ENCODE measurements around the gene SNX9.

- no peak for TF ChIP-seq CTCF (tag by site-specific recombination; IDR thresholded peaks at IDR 0.05)
- TF ChIP-seq ZNF324 (tag by site-specific recombination; IDR thresholded peaks at IDR 0.05) = no peak
- no peak for TF ChIP-seq SETDB1 (IDR thresholded peaks at IDR 0.05; ENCODE audit: insufficient read length, low read length)
- no peak for TF ChIP-seq ZNF513 (tag by site-specific recombination; IDR thresholded peaks at IDR 0.05)
- TF ChIP-seq ZNF157 (tag by site-specific recombination; IDR thresholded peaks at IDR 0.05) = no peak
- no peak for TF ChIP-seq ZNF121 (tag by site-specific recombination; IDR thresholded peaks at IDR 0.05)
- no peak for TF ChIP-seq ZNF214 (tag by site-specific recombination; IDR thresholded peaks at IDR 0.05; ENCODE audit: borderline replicate concordance)
- no peak for TF ChIP-seq ZNF274 (IDR thresholded peaks at IDR 0.05; ENCODE audit: low read length)
- no peak for TF ChIP-seq ZNF274 (tag by site-specific recombination; IDR thresholded peaks at IDR 0.05; ENCODE audit: borderline replicate concordance)
- TF ChIP-seq ZNF514 (tag by site-specific recombination; IDR thresholded peaks at IDR 0.05) = no peak
- TF ChIP-seq BCL11A (tag by site-specific recombination; IDR thresholded peaks at IDR 0.05; ENCODE audit: low read depth) = no peak
- no peak for TF ChIP-seq ZNF175 (tag by site-specific recombination; IDR thresholded peaks at IDR 0.05)
- TF ChIP-seq ZBTB17 (tag by site-specific recombination; IDR thresholded peaks at IDR 0.05) = no peak
- no peak for TF ChIP-seq ZNF138 (tag by site-specific recombination; IDR thresholded peaks at IDR 0.05; ENCODE audit: borderline replicate concordance)
Observed at GRCh38 chr6:157804448-157805327, 18.4 kb upstream of the SNX9 start.

Measured in HEK293 (cell line).